ENCODE results near the gene PGBD5. TPM values are rescaled to one million over a fixed set of nuclear protein-coding genes. Genes with fewer than 3 reads are reported as not detected.

The PGBD5 gene
- total and polyA plus RNA-seq, 2 of the 13 experiments (the other 11 are each of a cell fraction or from before 2014, with no cell fraction given) = 0.04 to 0.13 TPM

- WGBS (ENCODE audit: low lambda C conversion rate) = 59% methylated on average over 21 of the region's 28 CpGs
- Histone ChIP-seq H3K4me1 (ENCODE audit: insufficient read depth, low read length) (peaks cover 15% of the 10 kb centered on the region), H3K4me3 (replicated peaks in 1 of 3; ENCODE audit: insufficient read depth in 1 of 3, low read depth in 2 of 3, low read length in 3 of 3) (no peak overlapping the region), H3K4me2 (ENCODE audit: low read depth, low read length) (no peak overlapping the region), H3K27ac (ENCODE audit: extremely low read length, insufficient read depth, low read length) (no peak overlapping the region), H2AFZ (ENCODE audit: low read length) (no peak overlapping the region), H4K20me1 (ENCODE audit: insufficient read depth, low read length) (no peaks in the 10 kb centered on the region), H3K9ac (ENCODE audit: insufficient read depth, low read depth, low read length) (no peak overlapping the region), H3K36me3 (replicated peaks in 1 of 2; ENCODE audit: control insufficient read depth in 1 of 2, insufficient read depth in 2 of 2, low read length in 2 of 2) (no peaks in the 10 kb centered on the region), H3K27me3 (ENCODE audit: control insufficient read depth in 1 of 2, insufficient read depth in 2 of 2, low read length in 2 of 2) (peaks cover 1 to 15% of the 10 kb centered on the region in 2 experiments; a peak in 2 of 5 replicates), H3K79me2 (ENCODE audit: insufficient read depth, low read length) (no peaks in the 10 kb centered on the region), H3K9me3 (ENCODE audit: low read length) (no peaks in the 10 kb centered on the region)
- ChIA-PET POLR2A (no interaction called here), CTCF (ENCODE audit: low intra/inter-chr PET ratio, low total read pairs) (no interaction called here)
- intact Hi-C loops (cut with micrococcal nuclease; ENCODE audit: unreplicated experiment) (no loop called here), in situ Hi-C loops (cut with HindIII; ENCODE audit: extremely low pct_ligation_motif_present, low pct_unique_long_range_greater_than_20kb) (no loop called here)
- TF ChIP-seq, protein P1, sequence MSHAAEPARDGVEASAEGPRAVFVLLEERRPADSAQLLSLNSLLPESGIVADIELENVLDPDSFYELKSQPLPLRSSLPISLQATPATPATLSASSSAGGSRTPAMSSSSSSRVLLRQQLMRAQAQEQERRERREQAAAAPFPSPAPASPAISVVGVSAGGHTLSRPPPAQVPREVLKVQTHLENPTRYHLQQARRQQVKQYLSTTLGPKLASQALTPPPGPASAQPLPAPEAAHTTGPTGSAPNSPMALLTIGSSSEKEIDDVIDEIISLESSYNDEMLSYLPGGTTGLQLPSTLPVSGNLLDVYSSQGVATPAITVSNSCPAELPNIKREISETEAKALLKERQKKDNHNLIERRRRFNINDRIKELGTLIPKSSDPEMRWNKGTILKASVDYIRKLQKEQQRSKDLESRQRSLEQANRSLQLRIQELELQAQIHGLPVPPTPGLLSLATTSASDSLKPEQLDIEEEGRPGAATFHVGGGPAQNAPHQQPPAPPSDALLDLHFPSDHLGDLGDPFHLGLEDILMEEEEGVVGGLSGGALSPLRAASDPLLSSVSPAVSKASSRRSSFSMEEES (CRISPR knock-in tag; IDR thresholded peaks at IDR 0.05) = no peak
- TF ChIP-seq CENPBD1 (CRISPR knock-in tag; IDR thresholded peaks at IDR 0.05; ENCODE audit: borderline replicate concordance, low read depth) (no peak), ZNF10 (CRISPR knock-in tag; IDR thresholded peaks at IDR 0.05; ENCODE audit: borderline replicate concordance, low read depth) (no peak), MED1 (CRISPR knock-in tag; IDR thresholded peaks at IDR 0.05) (no peak)
- no peak for FAIRE-seq
- no TSS peak for BruUV-seq (replicated peaks)
- ATAC-seq = no peak
- DNase-seq (ENCODE audit: low spot score) = no peak
Observed at GRCh38 chr1:230291731-230292620, 134.2 kb downstream of the PGBD5 start.

DNA sequence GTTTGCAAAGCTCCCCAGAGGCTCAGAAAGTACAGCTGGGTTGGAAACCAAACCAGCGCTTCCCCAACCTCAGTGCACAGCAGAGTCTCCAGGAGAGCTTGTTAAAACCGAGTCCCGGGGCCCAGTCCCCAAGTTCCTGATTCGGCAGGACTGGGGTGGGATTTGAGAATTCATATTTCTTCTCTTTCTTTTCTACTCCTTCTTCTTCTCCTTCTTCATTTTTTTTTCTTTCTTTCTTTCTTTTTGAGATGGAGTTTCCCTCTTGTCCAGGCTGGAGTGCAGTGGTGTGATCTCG is 136.8 kb downstream of the PGBD5 start:
- no peak overlapping the region for H3K4me2 ChIP-seq (ENCODE audit: low read depth, low read length)
- ATAC-seq (peak; percentile 39; the same call in 2 of the 3 replicates), DNase-seq (ENCODE audit: low spot score) (no peak), FAIRE-seq (no peak)
- peaks cover 1 to 15% of the 10 kb centered on the region in 2 experiments; a peak in 2 of 5 replicates for H3K27me3 ChIP-seq (ENCODE audit: control insufficient read depth in 1 of 2, insufficient read depth in 2 of 2, low read length in 2 of 2)
- no peak overlapping the region for H3K9ac ChIP-seq (ENCODE audit: insufficient read depth, low read depth, low read length)
- intact Hi-C loops (cut with micrococcal nuclease; ENCODE audit: unreplicated experiment) (no loop called here), in situ Hi-C loops (cut with HindIII; ENCODE audit: extremely low pct_ligation_motif_present, low pct_unique_long_range_greater_than_20kb) (no loop called here)
- no peaks in the 10 kb centered on the region for H3K36me3 ChIP-seq (replicated peaks in 1 of 2; ENCODE audit: control insufficient read depth in 1 of 2, insufficient read depth in 2 of 2, low read length in 2 of 2)
- no peak for TF ChIP-seq ZNF562 (CRISPR knock-in tag; IDR thresholded peaks at IDR 0.05; ENCODE audit: borderline replicate concordance)
- peak; percentile 23; the same call in 1 of the 2 replicates for TF ChIP-seq TFAP4 (IDR thresholded peaks at IDR 0.05; ENCODE audit: borderline replicate concordance, low read depth)
- TF ChIP-seq ZFP1 (CRISPR knock-in tag; IDR thresholded peaks at IDR 0.05) = no peak
- H3K9me3 ChIP-seq (ENCODE audit: low read length) = no peaks in the 10 kb centered on the region
- POLR2A ChIA-PET = no interaction called here
- H4K20me1 ChIP-seq (ENCODE audit: insufficient read depth, low read length) = no peaks in the 10 kb centered on the region
- peaks cover 25% of the 10 kb centered on the region for H3K4me1 ChIP-seq (ENCODE audit: insufficient read depth, low read length)
- no TSS peak for BruUV-seq (replicated peaks)
- 53% methylated on average over 5 of the region's 5 CpGs for WGBS (ENCODE audit: low lambda C conversion rate)
- no peaks in the 10 kb centered on the region for H3K79me2 ChIP-seq (ENCODE audit: insufficient read depth, low read length)
- no peak overlapping the region for H2AFZ ChIP-seq (ENCODE audit: low read length)
- CTCF ChIA-PET (ENCODE audit: low intra/inter-chr PET ratio, low total read pairs) = no interaction called here
- no peak overlapping the region for H3K4me3 ChIP-seq (replicated peaks in 1 of 3; ENCODE audit: insufficient read depth in 1 of 3, low read depth in 2 of 3, low read length in 3 of 3)
- no peak overlapping the region for H3K27ac ChIP-seq (ENCODE audit: extremely low read length, insufficient read depth, low read length)
